HepG2 (cell line): Measurements from ENCODE around the gene SLC4A2. TPM values are rescaled to one million over a fixed set of nuclear protein-coding genes. Genes with fewer than 3 reads are reported as not detected.

Experiments
- BATF2 ChIP-seq: sonication (generic); formaldehyde crosslinking; IDR thresholded peaks from 2 replicates; pipeline ENCODE4 v1.8.0; 2022; ENCODE audit warnings: mild to moderate bottlenecking, missing genetic modification reagents, moderate library complexity
- HIC2 ChIP-seq: sonication (generic); formaldehyde crosslinking; IDR thresholded peaks from 2 replicates; pipeline ENCODE4 v1.9.0; 2022; ENCODE audit warnings: low read depth, missing genetic modification reagents
- KAT8 ChIP-seq: IDR thresholded peaks from 2 replicates; pipeline ENCODE4 v1.6.1; 2016; ENCODE audit warnings: missing genetic modification reagents, missing compliant biosample characterization
- REXO4 ChIP-seq: sonication (generic); formaldehyde crosslinking; IDR thresholded peaks from 2 replicates; pipeline ENCODE4 v1.8.0; 2022; ENCODE audit warnings: missing genetic modification reagents, mild to moderate bottlenecking, borderline replicate concordance
- RNF219 ChIP-seq: sonication (generic); formaldehyde crosslinking; IDR thresholded peaks from 2 replicates; pipeline ENCODE4 v1.5.0; 2020; ENCODE audit warnings: mild to moderate bottlenecking, missing genetic modification reagents
- YEATS4 ChIP-seq: sonication (generic); formaldehyde crosslinking; IDR thresholded peaks from 2 replicates; pipeline ENCODE4 v1.4.0; 2020; ENCODE audit warnings: missing genetic modification reagents, borderline replicate concordance
- ZNF160 ChIP-seq: sonication (generic); formaldehyde crosslinking; IDR thresholded peaks from 2 replicates; pipeline ENCODE4 v1.8.0; 2022; ENCODE audit warnings: mild to moderate bottlenecking, inconsistent platforms, missing genetic modification reagents
- ZNF205 ChIP-seq: IDR thresholded peaks from 2 replicates; pipeline ENCODE4 v1.6.1; 2018; ENCODE audit warnings: missing biosample characterization, missing genetic modification reagents
- ZNF510 ChIP-seq: sonication (generic); formaldehyde crosslinking; IDR thresholded peaks from 2 replicates; pipeline ENCODE4 v1.4.0; 2020; ENCODE audit warnings: low read depth, mild to moderate bottlenecking, missing genetic modification reagents
- ZNF703 ChIP-seq: sonication (generic); formaldehyde crosslinking; IDR thresholded peaks from 2 replicates; pipeline ENCODE4 v1.5.1; 2020; ENCODE audit warnings: missing genetic modification reagents, mild to moderate bottlenecking, moderate library complexity, borderline replicate concordance
- polyA plus RNA-seq, 8 experiments: library from polyadenylated mRNA; depleted of rRNA in 3 of 8; stranded (reverse) in 7 of 8; unstranded in 1 of 8; fragments of >200 nt; fragmentation: Illumina TruSeq in 4 of 8; extraction: Trizol in 4 of 8; gene quantifications; 2 replicates each; pipeline versions ENCODE4 v1.2.1 to v1.2.3, GENCODE V29; 2011 to 2016; ENCODE audit warnings: low read depth in 4 of 8, missing spikeins in 1 of 8, mixed read lengths in 1 of 8; ENCODE audit not compliant: insufficient read depth in 1 of 8
- total RNA-seq, 5 experiments: library from RNA; depleted of rRNA; stranded (reverse); fragments of >200 nt; fragmentation: Illumina TruSeq; extraction: Trizol; gene quantifications; 2 replicates each; pipeline ENCODE4 v1.2.3, GENCODE V29; 2016; ENCODE audit warnings: low read depth in 1 of 5

SLC4A2 gene
- total and polyA plus RNA-seq, 2 of the 13 experiments (the other 11 are each of a cell fraction or from before 2014, with no cell fraction given), result 51.9 to 73.4 TPM

GRCh38 chr7:151045262-151045661 is 14.1 kb upstream of the SLC4A2 start (continued):
- TF ChIP-seq RNF219 (CRISPR knock-in tag) (no peak), ZNF510 (no peak), ZNF160 (CRISPR knock-in tag) (no peak), YEATS4 (CRISPR knock-in tag) (no peak), REXO4 (CRISPR knock-in tag) (no peak), KAT8 (CRISPR knock-in tag) (no peak), ZNF205 (CRISPR knock-in tag) (no peak), BATF2 (CRISPR knock-in tag) (no peak), HIC2 (CRISPR knock-in tag) (no peak), ZNF703 (CRISPR knock-in tag) (no peak)
- TF ChIP-seq, all 625 proteins: peak for 0
